NCI-H510A treated with DMSO at 0.1 percent for 48 hours (cell line): ENCODE results near the gene CYGB.

Experiments used
- DNase-seq: peaks from one replicate; lab custom pipeline; 2025; lab: John Stamatoyannopoulos, UW

CYGB gene

GRCh38 chr17:76550712-76551615, 13.5 kb upstream of the CYGB start:
- peak; percentile 46 for DNase-seq

GRCh38 chr17:76549539-76549938, 12.0 kb upstream of the CYGB start:
- no peak for DNase-seq

DNA sequence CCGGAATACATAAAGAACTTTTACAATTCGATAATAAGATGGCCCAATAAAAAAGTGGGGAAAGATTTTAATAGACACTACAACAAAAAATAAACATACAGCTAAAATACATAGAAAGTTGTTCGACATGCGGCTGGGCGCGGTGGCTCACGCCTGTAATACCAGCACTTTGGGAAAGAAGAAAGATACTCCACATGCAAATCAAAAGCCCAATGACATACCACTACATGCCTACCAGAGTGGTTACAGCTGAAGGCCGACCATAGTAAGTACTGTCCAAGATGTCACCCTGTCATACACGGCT, 11.7 kb upstream of the CYGB start:
- no peak for DNase-seq

- no peak for DNase-seq
Observed at GRCh38 chr17:76548378-76549214, 11.1 kb upstream of the CYGB start.

GRCh38 chr17:76547642-76548202, 10.2 kb upstream of the CYGB start:
- DNase-seq: no peak

DNA sequence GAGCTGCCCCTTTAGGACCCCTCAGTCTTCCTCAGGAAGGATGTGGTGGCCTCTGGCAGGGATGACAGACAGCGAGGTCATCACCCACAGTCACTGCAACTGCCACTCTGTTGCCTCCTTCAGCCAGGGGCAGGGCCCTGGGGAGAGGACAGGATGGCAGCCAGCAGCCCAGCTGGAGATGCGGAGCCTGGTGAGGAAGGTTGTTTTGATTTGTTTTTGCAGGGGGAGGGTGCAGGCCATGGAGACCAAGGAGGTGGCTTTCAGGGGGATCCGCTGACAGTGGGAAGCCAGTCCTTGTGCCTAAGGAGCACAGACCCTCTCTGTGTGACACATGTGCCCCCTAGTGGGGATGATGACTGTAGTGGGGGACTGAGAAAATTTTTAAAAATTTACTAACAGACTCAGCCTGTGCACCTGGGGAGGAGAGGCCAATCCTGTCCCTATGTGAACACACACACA, 9.7 kb upstream of the CYGB start:
- DNase-seq: no peak

- DNase-seq: no peak
Observed at GRCh38 chr17:76546556-76547182, 9.2 kb upstream of the CYGB start.

GRCh38 chr17:76545918-76546555, 8.5 kb upstream of the CYGB start:
- DNase-seq: no peak

GRCh38 chr17:76544546-76545365, 7.2 kb upstream of the CYGB start:
- DNase-seq: no peak

DNA sequence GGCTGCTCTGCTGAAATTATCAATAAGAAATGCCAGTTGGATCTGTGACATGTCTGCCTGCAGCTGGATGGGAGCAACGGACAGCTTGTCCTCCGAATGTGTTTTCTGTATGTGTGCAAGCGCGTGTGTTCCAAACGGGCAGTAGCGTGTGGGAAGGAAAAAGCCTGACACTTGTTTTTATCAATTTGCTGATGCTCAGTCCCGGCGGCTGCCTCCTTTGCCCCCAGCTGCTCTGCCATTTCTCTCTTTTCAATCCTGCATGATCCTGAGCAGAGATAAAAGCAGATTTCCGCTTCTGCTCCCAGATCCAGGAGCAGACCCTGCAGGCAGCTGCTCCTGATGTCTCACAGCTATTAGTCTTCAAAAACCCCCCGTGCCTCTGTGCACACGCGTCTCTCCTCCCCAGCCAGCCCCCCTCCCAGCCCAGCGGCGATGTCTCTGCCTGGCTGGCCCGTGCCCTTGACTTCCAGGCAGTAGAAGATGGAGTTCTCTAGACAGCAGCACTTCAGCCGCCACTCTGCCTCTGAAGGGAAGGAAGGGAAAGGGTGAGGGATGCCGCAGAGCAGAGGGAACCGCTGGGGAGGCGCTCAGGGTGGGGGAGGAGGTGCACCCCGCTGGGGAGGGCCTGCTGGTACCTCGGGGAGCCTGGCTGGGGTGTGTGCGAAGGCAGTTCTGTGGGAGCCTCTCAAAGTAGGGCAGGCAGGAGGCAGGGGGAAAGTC, 6.5 kb upstream of the CYGB start:
- DNase-seq: no peak

GRCh38 chr17:76543482-76543825, 5.9 kb upstream of the CYGB start:
- no peak for DNase-seq

- no peak for DNase-seq
Observed at GRCh38 chr17:76542984-76543383, 5.5 kb upstream of the CYGB start.

DNA sequence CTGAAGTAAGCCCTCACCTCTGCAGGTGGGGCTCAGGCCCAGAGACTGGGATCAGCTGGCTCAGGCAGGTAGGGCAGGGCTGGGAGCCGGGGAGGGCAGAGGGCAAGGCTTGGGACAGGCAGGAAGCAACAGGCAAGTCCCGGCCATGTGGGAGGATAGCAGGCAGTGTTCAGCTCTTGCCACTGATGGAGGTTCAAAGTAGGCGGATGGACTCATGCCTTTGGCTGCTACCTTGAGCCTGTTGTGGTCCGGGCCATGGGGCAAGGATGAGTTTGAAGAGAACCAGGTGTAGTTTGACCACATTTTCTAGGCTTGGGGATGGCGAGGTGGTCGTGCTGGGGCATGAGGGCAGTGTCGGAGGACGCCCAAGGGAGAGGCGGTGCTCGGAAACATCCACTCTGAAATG, 5.1 kb upstream of the CYGB start:
- DNase-seq: no peak

DNA sequence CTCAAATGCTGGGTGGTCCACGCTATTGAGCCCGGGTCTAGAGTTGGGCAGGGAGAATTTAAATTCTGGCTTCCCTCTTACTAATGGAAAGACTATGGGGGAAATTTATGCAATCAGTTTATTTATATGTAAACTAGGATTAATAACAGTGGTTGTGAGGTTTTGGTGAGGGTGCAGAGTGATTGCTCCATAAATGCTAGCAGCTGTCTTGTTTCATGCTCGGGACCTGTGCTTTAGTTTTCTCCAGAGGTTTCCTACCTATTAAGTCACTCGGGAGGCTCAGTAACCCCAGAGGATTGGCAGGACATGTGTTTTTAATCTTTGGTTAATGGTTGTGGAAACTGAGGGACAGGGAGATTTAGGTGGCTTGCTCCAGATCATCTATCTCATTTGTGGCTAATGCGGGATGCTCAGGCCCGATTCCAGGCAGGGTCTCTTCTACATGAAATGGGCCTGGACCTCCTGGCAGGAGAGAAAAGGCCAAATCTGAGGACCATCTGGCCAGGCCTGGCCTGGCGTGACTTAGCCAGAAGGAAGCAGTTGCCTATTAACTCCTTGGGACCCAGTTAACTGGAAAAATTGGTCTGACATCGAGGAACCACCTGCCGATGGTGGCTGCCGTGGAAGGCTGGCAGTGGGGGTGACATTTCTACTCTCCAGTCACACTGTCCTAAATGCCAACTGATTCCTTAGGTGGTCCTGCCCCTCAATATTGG, 4.4 kb upstream of the CYGB start:
- DNase-seq: no peak

DNA sequence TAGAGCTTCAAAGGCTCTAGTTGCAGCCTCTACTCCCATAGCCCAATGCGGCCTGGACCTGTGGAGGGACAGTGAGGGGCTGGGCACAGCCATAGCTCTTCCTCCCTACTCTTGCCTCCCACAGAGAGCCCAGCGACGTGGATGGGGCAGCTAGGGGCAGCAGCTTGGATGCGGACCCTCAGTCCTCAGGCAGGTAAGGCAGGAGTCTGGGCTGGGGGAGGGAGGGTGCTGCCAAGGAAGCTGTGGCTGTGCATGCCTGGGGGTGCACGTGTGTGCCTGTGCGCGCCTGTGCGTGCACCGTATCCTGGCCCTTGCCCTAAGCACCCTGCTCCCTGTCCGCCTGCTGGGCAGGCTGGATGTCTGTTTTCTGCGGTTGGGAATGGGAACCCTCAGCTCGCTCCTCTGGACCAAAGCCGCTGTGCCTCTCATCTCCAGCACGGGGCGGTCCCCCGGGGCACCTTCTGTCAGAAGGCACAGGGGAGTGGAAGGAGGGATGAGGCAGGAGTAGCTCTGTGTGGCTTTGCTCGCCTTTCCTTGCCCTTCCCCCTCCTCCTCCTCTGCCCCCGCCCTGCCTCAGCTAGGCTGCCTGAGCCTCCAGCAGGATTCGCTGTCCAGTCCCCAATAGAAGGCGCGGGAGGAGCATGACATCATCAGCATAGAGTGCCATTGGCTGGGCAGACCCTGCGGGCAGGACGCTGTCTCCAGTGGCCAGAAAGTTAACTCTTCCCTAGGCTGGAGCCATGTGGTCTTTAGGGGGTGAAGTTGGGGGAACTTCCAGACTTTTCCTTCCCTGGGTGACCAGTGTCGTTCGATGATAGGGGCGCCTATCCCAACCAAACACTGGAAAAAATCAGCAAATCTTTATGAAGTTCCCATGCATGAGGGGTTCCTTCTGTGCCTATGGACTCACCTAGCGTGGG, 3.1 kb upstream of the CYGB start:
- peak; percentile 97 for DNase-seq

DNA sequence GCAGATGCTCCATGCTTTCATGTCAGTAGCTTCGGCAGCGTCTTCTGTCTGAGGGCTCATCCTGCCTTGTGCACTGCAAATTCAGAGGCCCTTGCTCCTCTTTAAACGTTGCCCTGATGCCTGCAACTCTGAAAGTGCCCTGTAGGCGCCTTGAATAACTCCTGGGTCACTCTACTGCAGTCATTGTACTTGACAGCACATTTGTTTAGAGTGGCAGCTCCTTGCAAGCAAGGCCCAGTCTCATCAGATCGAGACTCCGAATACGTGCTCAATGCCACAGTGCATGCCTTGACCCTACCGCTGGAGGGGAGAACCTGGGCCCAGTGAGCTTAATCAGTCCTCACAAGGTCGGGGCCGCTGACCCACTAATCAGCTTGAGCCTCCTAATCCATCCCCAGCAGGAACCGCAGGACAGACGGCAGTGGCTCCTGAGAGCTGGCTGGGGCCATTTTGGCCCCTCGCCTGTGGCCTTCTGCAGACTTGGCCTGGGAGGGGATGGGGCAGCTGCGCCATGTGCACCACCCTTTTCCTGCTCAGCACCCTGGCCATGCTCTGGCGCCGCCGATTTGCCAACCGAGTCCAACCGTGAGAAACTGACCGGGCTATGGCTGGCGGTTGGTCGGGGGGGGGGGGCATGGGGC, 2.2 kb upstream of the CYGB start, which contains the start of gene PRCD:
Gene PRCD, plus strand, starts transcription at position 414 of the 641 bp plus-strand sequence. Its CDS starts 98 bp downstream, at position 512.
- no peak for DNase-seq

DNA sequence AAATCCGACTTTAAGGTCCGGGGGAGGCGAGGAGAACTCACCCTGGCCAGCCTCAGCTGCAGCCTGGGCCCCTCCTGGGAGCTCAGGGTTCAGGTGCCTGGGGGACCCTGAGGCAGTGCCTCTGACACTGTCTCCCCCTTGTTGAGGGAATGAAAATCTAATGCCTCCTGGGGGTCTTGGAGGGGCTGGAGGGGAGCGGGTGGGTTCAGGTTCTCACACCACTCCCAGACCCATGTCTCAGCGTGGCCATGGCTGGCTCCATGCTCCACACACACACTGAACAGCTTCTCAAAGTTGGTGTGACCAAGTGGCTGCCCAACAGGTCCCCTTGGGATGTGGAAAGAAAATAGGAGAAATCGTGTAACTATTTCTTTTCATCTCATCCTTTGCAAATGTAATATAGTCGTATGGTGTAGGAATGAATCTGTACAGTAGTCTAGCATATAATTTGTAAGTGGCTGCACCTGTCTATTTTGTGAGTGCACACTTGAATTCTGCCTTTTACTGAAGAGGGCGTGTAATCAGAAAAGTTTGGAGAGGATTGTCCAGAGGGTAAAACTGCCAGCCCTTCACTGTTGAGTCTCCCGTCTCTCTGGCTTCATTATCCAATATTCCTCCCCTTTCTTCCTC, 1.5 kb upstream of the CYGB start:
- no peak for DNase-seq
